ENCODE data around the gene ACOT7. TPM values are rescaled to one million over a fixed set of nuclear protein-coding genes. Genes with fewer than 3 reads are reported as not detected.
"Not testable (repeated sequence)": the region's sequence is repeated elsewhere in the genome, so short reads cannot be mapped to it uniquely, and the experiment has no call there.

Gene ACOT7
- total RNA-seq, 1 donor from 2014 or later, result 21.8 TPM

DNA sequence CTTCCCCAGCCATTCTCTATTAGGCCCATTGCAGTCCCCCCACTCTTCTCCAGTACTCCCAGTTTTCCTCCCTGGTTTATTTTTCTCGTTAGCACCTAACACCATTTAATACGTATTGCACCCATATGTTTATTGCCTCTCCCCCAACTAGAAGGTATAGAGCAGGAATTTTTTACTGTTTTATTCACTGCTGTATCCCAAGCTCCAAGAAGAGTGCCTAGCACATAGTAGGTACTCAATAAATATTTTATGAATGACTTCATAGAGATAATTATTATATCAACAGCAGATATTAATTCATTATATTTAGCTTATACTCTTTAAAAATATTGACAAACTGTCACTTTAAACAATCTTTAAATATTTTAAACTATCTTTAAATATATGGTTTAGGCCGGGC, 5.7 kb upstream of the ACOT7 start:
- no peak for DNase-seq (ENCODE audit: low read depth in 2 of 2)

DNA sequence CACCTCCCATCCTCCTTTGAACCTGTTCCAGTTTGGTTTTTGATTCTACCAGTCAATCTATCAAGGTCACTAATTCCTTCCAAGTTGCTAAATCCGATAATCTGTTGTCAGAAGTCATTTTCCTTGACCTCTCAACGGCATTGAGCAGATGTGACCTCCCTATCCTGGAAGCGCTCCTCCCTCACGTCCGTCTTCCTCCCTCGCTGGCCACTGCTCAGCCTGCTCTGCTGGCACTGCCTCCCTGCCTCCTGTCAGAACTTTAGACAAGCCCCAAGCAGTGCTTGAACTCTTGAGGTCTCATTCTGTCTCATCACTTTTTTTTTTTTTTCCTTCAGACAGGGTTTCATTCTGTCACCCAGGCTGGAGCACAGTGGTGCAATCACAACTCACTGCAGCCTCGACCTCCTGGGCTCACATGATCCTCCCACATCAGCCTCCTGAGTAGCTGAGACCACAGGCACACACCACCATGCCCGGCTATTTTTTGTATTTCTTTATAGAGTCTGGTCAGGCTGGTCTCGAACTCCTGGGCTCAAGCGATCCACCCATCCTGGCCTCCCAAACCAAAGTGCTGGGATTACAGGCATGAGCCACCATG, 4.4 kb upstream of the ACOT7 start:
- no peak for DNase-seq (ENCODE audit: low read depth in 2 of 2)

DNA sequence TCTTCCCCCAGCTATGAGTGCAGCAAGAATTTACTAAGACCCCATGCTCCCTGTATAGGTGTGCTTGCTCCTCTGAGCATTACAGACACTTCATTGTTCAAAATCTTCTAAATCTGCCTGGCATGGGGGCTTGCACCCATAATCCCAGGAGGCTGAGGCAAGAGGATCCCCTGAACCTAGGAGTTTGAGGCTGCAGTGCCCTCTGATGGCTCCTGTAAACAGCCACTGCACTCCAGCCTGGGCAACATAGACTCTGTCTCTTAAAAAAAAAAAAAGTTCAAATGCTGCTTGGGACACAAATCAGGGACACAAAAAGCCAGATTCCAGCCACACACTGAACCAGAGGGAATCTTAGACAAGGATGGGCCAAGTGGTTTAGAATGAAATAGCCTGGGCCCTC, 3.4 kb upstream of the ACOT7 start:
- DNase-seq (ENCODE audit: low read depth in 2 of 2), result no peak

DNA sequence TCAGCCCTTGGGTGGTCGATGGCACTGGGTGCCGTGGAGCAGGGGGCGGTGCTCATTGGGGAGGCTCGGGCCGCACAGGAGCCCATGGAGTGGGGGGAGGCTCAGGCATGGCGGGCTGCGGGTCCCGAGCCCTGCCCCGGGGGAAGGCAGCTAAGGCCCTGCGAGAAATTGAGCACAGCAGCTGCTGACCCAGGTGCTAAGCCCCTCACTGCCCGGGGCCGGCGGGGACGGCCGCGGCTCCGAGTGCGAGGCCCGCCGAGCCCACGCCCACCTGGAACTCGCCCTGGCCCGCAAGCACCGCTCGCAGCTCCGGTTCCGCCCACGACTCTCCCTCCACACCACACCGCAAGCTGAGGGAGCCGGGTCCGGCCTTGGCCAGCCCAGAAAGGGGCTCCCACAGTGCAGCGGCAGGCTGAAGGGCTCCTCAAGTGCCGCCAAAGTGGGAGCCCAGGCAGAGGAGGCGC, 2.2 kb upstream of the ACOT7 start:
- DNase-seq (ENCODE audit: low read depth in 2 of 2), result not testable (repeated sequence)

DNA sequence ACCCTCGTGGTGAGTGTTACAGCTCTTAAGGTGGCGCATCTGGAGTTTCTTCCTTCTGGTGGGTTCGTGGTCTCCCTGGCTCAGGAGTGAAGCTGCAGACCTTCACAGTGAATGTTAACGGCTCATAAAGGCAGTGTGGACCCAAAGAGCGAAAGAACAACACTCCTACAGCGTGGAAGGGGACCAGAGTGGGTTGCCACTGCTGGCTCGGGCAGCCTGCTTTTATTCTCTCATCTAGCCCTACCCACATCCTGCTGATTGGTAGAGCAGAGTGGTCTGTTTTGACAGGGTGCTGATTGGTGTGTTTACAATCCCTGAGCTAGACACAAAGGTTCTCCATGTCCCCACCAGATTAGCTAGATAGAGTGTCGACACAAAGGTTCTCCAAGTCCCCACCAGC, 1.6 kb upstream of the ACOT7 start:
- not testable (repeated sequence) for DNase-seq (ENCODE audit: low read depth in 2 of 2)

DNA sequence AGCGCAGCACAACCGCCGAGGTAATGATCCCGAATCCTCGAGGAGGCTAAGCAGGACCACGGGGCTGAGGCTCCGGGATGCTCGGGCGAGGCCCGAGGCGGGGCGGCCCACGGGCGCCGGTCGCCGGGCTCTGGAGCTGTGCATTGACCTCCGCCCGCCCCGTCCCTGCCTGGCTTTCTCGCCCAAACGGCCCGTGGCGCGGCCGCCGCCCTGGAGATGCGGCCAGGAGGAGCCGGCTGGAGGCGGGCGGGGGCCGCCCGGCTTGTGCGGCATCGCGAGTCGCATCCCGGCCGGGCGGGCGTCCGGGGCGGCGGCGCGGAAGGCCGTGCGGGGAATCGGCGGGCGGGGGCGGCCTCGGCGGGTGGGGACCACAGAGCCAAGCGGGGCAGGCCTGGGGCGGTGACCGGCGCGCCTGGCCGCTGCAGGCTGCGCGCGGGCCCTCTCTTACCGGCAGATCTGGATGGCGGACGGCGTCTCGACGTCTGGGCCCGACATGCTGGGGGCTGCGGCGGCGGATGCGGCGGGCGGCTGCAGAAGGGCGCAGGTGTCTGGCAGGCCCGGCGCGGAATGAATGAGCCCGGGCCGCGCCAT, 663 bp downstream of the ACOT7 start:
- no peak for DNase-seq (ENCODE audit: low read depth in 2 of 2)

DNA sequence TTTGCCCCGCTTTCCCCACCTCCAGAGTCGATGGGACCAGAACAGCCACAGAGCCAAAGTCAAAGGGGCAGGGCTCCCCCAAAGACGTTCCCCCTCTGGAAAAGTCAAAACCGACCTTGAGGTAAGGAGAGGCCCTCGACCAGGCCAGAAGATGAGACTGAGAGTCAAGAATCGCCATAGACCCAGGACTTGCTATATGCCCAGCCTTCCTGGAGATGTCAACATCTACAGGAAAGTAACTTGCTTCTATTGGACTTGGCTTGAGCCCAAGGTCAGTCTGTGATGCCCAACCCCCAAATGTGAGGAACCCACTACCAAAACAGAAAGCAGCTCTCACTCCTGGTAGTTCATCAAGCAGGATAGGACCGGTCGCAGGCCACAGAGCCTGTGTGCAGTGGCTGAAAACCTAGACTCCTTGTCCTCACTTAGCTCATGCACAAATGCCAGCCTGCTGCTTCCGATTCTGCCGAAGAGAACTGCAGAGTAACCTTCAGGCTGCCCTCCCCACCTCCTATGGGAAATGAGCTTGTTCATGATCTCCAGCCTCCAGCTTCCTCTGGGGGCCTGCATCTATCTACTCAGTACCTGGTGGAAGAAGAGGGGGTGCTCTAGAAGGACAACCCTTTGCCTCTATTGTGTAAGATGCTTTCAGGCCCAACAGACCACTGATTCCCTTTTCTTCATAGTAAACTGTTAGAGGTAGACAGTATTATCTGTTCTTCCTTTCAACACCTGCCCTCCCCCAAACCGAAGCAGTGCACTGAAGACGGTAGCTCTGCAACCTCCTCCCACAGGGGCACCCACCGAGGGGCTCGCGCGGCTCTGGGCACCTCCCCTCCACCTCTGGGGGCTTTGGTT, 1.4 kb downstream of the ACOT7 start:
- DNase-seq (ENCODE audit: low read depth in 2 of 2), result peak in 1 of 2 donors; percentile 34

DNA sequence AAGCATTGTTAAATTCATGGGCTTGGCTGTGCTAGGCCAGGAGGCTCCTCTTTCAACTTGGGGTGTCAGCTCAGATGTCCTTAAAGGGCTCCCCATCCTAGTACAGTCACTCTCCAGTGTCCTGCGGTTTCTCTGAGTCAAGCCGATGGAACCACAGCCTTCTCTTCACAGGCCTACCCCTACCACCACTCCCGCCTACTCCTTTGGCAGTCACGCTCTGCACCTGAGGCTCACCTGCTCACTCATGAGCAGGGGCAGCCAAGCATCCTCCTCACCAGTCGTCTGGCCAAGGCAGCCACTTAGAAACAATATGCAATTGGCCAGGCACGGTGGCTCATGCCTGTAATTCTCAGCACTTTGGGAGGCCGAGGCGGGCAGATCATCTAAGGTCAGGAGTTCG, 3.6 kb downstream of the ACOT7 start:
- DNase-seq (ENCODE audit: low read depth in 2 of 2), result no peak

DNA sequence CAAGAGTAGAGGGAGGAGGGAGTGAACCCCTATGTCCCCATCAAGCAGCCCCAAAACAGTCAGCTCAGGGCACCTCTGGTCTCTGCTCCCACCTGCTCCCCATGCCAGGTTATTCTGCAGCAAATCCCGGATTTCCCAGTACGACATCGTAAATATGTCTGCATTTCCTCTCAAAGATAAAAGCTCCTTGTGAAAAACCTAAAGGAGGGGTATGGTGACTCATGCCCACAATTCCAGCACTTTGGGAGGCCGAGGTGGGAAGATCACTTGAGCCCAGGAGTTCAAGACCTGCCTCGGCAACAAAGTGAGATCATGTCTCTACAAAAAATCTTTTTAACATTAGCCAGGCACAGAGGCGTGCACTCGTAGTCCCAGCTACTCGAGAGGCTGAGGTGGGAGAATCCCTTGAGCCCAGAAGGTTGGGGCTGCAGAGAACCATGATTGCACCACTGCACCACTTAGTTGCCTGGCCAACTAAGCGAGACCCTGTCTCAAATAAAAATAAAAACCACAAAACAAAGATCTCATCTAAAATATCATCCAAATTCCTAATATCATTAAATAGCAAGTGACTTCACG, 7.1 kb downstream of the ACOT7 start:
- DNase-seq (ENCODE audit: low read depth in 2 of 2), result no peak

DNA sequence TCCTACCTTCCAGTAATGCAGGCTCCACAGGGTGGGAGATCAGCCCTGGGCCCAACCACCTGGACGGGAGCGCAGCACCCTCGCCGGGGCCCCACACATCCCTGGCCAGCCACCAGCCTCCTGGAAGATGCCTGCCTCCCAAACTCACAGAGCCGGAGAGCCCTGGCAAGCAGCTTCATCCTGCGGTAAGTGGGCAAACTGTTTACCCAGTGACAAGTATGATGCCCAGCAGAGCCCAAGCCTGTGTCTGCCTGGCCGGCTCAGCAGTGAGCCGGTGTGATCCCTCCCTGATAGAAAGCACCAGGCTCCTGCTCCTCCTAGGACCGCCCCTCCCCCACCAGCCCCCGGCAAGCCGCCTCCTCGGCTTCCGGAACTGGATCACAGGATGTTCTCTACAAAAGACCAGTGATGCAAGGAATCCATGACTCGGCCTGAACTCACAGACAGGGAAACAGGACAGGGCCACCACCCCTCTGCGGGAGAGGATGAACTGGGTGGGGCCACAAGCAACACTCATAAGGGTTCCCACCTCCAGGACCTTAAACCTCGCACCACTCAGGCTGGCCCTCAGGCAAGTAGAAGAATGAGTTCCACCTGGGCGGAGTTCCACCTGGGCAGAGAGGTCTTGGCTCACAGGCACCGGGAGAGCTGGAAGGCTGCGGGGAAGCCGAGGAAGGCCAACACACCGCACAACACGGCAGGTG, 7.9 kb downstream of the ACOT7 start:
- DNase-seq (ENCODE audit: low read depth in 2 of 2), result peak; percentile 45 to 70

DNA sequence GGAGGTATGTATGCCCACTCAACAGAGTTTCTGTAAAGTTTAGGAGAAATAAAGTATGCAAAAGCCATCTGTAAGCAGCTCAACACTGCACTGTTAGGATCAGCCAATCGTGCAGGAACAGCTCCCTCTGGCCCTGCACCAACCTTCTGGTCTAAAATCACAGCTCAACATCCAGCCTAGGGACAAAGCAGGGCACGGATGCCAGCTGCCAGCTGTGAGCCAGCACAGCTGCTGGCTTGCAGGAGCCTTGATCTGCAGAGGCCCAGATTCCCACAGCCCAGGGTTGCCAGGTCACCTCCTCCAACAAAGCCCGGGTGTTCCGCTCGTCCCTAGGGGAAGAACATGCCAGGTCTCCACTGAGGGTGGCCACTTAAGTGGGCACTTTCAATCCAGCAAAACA, 8.6 kb downstream of the ACOT7 start:
- no peak for DNase-seq (ENCODE audit: low read depth in 2 of 2)

DNA sequence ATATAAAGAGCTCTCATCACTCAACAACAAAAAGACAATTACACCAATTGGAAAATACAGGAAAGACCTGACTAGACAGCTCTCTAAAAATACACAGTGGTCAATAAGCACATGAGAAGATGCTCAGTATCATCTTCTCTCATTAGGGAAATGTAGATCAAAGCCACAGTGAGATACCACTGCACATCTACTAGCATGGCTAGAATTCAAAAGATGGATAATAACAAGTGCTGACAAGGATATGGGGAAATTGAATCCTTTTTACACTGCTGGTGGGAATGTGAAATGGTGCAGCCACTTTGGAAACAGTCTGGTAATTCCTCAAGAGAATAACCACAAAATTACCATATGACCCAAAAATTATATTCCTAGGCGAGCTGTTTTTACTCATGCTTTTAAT, 9.4 kb downstream of the ACOT7 start:
- DNase-seq (ENCODE audit: low read depth in 2 of 2), result no peak

DNA sequence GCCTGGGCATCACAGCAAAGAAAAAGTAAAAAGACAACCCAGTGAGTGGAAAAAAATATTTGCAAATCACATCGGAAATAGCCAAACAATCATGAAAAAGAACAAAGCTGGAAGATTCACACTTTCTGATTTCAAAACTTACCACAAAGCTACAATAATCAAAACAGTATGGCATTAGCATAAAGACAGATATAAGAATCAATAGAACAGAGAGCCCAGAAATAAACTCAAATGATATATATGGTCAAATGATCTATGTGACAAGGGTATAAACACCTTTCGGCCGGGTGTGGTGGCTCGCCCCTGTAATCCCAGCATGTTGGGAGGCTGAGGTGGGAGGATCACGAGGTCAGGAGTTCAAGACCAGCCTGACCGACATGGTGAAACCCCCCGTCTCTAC, 13.5 kb downstream of the ACOT7 start:
- DNase-seq (ENCODE audit: low read depth in 2 of 2), result no peak

DNA sequence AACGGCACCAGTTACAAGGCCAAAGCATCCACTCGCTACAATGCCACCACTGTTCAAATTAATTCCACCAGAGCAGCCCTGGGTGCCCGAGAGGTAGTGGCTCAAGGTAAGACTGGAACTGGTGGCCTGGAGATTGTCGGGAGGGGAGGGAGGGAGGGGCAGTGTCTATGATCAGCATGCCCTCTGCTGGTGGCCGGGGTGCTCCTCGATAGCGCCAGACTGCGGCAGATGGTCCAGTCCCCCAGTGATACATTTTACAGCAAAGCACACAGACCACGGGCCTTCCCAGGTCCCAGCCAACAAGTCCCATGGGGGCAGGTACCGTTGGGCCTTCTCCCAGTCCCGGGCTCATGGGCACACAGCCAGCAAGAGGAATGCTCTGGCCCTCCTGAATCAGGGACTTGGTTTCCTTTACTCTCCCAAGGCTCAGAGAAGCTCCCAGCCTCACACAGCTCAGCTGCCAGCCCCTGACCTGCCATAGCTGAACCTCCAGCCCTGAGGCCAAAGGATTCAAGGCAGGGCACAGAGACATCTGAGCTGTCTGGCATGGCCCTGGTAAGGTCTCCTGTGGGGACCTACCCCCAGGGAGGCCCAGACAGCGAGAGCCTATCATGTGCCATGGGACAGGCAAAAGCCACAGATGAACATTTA, 15.3 kb downstream of the ACOT7 start:
- DNase-seq (ENCODE audit: low read depth in 2 of 2), result no peak

DNA sequence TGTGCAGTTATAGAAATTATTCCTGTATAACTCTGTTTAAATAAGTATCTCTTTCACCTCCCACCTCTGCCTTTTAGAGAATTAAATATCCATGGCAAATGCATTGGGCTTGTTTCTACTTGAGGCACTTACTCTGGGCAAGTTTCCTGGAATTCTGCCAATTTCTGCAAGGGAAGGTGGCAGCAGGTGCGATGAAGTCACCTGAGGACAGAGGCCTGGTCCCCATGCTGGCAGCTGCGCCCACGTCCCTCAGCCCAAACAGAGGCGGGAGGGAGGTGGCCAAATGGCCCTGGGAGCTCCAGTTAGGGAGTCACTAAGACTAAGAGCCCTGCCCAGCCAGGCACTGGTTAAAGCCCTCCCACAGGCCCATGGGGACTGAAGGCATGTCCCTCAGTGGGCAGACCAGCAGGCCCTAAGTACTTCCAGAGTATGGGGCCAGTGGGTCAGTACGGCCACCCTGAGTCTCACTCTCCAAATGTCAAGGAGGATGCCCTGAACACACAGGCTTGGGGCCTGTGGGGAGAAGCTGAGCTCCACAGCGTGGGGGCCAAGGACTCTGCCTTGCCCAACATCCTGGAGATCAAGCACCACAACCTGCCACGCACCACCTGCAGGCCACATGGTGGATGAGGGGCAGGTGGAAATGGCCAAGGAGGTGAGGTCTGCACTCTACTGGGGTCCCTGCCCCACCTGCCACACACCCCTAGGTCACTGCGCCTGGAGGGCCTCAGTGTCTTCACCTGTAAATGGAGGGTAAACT, 19.4 kb downstream of the ACOT7 start:
- DNase-seq (ENCODE audit: low read depth in 2 of 2), result no peak

DNA sequence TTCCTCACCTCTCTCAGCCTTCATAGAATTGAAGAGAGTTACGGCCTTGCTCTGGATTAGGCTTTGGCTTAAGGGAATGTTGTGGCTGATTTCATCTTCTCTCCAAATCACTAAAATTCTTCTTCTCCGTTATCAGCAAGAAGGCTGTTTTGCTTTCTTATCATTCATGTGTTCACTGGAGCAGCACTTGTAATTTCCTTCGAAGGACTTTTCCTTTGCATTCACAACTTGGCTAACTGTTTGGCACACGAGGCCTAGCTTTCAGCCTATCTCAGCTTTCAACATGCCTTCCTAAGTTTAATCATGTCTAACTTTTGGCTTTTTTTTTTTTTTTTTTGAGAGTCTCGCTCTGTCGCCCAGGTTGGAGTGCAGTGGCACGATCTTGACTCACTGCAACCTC, 21.3 kb downstream of the ACOT7 start:
- not testable (repeated sequence) for DNase-seq (ENCODE audit: low read depth in 2 of 2)

DNA sequence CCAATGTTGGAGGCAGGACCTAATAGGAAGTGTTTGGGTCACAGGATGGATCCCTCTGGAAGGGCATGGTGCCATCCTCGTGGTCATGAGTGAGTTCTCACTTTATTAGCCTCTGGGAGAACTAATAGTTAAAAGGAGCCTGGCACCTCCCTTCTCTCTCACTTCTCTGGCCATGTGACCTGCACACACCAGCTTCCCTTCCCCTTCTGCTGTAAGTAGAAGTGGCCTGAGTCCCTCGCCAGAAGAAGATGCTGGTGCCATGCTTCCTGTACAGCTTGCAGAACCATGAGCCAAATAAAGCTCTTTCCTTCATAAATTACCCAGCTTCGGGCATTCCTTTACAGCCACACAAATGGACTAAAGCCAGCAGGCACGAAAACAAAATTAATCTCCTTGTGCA, 23.6 kb downstream of the ACOT7 start:
- DNase-seq (ENCODE audit: low read depth in 2 of 2), result no peak

DNA sequence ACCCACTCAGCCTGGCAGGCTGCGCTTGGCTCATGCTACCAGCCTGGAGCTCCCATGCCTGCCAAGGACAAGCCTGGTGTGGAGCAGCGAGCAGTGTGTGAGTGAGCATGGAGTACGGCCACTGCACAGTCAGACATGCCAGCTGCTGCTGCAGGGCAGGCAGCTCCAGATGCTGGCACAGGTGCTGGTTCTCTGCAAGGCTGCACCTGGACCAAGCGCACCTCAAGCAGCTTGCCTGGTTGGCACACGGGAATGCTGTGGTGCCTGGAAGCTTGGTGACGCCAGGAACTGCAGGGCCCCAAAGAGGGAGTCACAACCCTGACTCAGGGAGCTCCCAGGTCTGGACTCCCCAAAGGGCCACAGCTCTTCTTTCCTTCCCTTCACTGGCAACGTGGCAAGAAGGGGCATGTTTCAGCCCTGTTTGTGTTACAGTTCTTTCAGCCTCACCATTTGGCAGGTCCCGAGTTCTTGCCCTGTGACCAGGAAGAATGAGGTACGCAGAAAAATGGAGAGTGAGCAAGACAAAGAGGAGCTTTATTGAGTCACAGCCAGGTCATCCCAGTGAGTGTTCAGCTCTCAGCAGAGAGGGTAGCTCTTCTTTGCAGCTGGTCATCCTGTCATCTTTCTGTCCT, 26.1 kb downstream of the ACOT7 start:
- no peak for DNase-seq (ENCODE audit: low read depth in 2 of 2)

DNA sequence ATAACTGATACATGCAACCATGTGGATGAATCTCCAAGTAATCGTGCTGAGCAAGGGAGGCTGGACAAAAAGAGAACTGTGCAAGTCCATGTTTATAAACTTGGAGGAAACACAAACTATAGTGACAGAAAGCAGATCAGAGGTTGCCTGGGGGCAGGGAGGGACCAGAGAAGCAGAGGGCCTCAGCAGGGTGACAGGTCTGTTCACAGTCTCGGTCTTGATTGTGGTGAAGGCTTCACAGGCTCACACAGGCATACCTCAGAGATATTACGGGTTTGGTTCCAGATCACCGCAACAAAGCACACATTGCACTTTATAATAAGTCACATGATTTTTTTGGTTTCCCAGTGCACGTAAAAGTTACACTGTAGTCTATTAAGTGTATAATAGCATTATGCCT, 28.5 kb downstream of the ACOT7 start:
- no peak for DNase-seq (ENCODE audit: low read depth in 2 of 2)
